ENCODE measurements around the gene KRT82. TPM values are rescaled to one million over a fixed set of nuclear protein-coding genes. Genes with fewer than 3 reads are reported as not detected.

KRT82 gene
- total RNA-seq, 4 donors from 2014 or later = 1.3 to 40.7 (median 7.6) TPM

GRCh38 chr12:52364901-52365489 lies 41.1 kb downstream of the KRT82 start:
- TF ChIP-seq POLR2AphosphoS5 (IDR thresholded peaks at IDR 0.05) (no peak), EP300 (IDR thresholded peaks at IDR 0.05) (no peak), POLR2A (IDR thresholded peaks at IDR 0.05) (no peak), CTCF (IDR thresholded peaks at IDR 0.05) (no peak)
- Histone ChIP-seq H3K4me1 (peaks cover 8% of the 10 kb centered on the region), H3K27me3 (no peaks in the 10 kb centered on the region), H3K4me3 (no peak overlapping the region), H3K36me3 (no peaks in the 10 kb centered on the region), H3K27ac (no peak overlapping the region), H3K9me3 (no peaks in the 10 kb centered on the region)
- DNase-seq (ENCODE audit: low spot score in 2 of 2) = no peak
- 39% methylated on average over 4 of the region's 14 CpGs for WGBS

DNA sequence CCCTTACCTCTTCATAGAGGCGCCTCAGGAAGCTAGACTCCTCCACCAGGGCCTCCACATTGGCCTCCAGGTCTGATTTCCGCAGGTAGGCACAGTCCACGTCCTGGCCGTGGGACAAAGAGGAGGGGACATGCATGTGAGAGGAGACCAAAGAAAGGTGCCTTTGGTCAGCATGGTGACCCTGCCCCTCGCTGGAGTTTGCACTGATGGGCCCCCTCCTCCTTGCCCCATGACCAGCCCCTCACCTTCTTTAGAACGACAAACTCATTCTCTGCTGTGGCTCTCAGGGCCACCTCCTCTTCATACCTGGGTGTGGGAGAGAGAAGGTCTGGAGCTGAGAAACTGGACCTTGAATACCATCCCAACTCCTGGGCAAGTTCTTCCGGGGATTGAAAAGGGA lies 42.1 kb downstream of the KRT82 start:
- DNase-seq (ENCODE audit: low spot score in 2 of 2) = no peak

GRCh38 chr12:52363111-52363679 lies 42.9 kb downstream of the KRT82 start:
- no peaks in the 10 kb centered on the region for H3K9me3 ChIP-seq
- H3K4me3 ChIP-seq = no peak overlapping the region
- no peak overlapping the region for H3K27ac ChIP-seq
- peaks cover 8% of the 10 kb centered on the region for H3K4me1 ChIP-seq
- TF ChIP-seq EP300 (IDR thresholded peaks at IDR 0.05) (no peak), POLR2A (IDR thresholded peaks at IDR 0.05) (no peak), CTCF (IDR thresholded peaks at IDR 0.05) (no peak), POLR2AphosphoS5 (IDR thresholded peaks at IDR 0.05) (no peak)
- no peaks in the 10 kb centered on the region for H3K36me3 ChIP-seq
- no peak for DNase-seq (ENCODE audit: low spot score in 2 of 2)
- WGBS = 91% methylated on average over 12 of the region's 12 CpGs
- no peaks in the 10 kb centered on the region for H3K27me3 ChIP-seq

More for the DNA sequence above, 42.1 kb downstream of the KRT82 start:
- Histone ChIP-seq H3K4me3 (no peak overlapping the region), H3K36me3 (no peaks in the 10 kb centered on the region), H3K4me1 (peaks cover 8% of the 10 kb centered on the region), H3K27ac (no peak overlapping the region), H3K27me3 (no peaks in the 10 kb centered on the region), H3K9me3 (no peaks in the 10 kb centered on the region)
- 81% methylated on average over 7 of the region's 7 CpGs for WGBS
- TF ChIP-seq CTCF (IDR thresholded peaks at IDR 0.05) (no peak), EP300 (IDR thresholded peaks at IDR 0.05) (no peak), POLR2A (IDR thresholded peaks at IDR 0.05) (no peak), POLR2AphosphoS5 (IDR thresholded peaks at IDR 0.05) (no peak)

- peaks cover 1% of the 10 kb centered on the region for H3K27me3 ChIP-seq
- no peaks in the 10 kb centered on the region for H3K9me3 ChIP-seq
- no peak for TF ChIP-seq POLR2AphosphoS5 (IDR thresholded peaks at IDR 0.05)
- no peak for TF ChIP-seq EP300 (IDR thresholded peaks at IDR 0.05)
- no peak for TF ChIP-seq POLR2A (IDR thresholded peaks at IDR 0.05)
- TF ChIP-seq CTCF (IDR thresholded peaks at IDR 0.05) = no peak
- no peak overlapping the region for H3K4me3 ChIP-seq
- WGBS = 82% methylated on average over 10 of the region's 11 CpGs
- no peaks in the 10 kb centered on the region for H3K36me3 ChIP-seq
- peaks cover 8% of the 10 kb centered on the region for H3K4me1 ChIP-seq
- H3K27ac ChIP-seq = no peak overlapping the region
- DNase-seq (ENCODE audit: low spot score in 2 of 2) = no peak
Observed at GRCh38 chr12:52362118-52362726, 43.9 kb downstream of the KRT82 start.

DNA sequence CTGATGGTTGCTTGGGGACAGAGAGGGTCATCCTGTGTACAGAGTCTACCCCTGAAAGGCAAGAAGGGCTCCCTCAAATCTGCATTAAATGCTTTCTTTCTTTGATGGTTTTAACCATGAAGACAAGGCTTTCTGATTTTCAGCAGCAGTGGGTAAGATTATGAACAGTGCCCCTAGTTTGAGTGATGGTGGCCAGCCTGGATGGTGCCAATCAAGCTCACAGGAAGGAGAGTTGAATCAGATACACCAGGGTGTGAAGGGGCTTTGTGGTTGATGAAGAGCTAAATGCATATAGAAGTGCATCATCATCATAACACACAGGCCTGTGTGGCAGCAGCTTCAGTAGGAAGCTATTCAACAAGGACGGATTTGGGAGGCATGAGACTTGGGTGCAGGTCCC lies 44.6 kb downstream of the KRT82 start:
- peaks cover 4% of the 10 kb centered on the region for H3K27me3 ChIP-seq
- WGBS = 94% methylated on average over 1 of the region's 1 CpG
- peaks cover 8% of the 10 kb centered on the region for H3K4me1 ChIP-seq
- H3K9me3 ChIP-seq = no peaks in the 10 kb centered on the region
- no peak overlapping the region for H3K4me3 ChIP-seq
- H3K27ac ChIP-seq = no peak overlapping the region
- no peak for TF ChIP-seq POLR2AphosphoS5 (IDR thresholded peaks at IDR 0.05)
- no peak for TF ChIP-seq EP300 (IDR thresholded peaks at IDR 0.05)
- no peaks in the 10 kb centered on the region for H3K36me3 ChIP-seq
- DNase-seq (ENCODE audit: low spot score in 2 of 2) = peak in 1 of 2 donors; percentile 25

Measured in suprapubic skin (tissue), 4 donors.